ENCODE data around the gene ACTR5. TPM values are rescaled to one million over a fixed set of nuclear protein-coding genes. Genes with fewer than 3 reads are reported as not detected.

The ACTR5 gene
- polyA plus RNA-seq, 3 donors, result 3.1 to 5.0 (median 3.5) TPM

DNA sequence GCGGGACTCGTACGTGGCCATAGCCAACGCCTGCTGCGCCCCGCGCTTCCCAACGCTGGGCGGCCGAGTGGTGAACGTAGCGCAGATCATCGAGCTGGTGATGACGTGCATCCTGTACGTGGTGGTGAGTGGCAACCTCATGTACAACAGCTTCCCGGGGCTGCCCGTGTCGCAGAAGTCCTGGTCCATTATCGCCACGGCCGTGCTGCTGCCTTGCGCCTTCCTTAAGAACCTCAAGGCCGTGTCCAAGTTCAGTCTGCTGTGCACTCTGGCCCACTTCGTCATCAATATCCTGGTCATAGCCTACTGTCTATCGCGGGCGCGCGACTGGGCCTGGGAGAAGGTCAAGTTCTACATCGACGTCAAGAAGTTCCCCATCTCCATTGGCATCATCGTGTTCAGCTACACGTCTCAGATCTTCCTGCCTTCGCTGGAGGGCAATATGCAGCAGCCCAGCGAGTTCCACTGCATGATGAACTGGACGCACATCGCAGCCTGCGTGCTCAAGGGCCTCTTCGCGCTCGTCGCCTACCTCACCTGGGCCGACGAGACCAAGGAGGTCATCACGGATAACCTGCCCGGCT lies 20.6 kb upstream of the ACTR5 start:
- H3K27ac ChIP-seq (ENCODE audit: low read depth, low read length), result no peak overlapping the region
- WGBS, 3 donors, result 4 to 8% (median 6%) methylated on average over 46 of the region's 46 CpGs

DNA sequence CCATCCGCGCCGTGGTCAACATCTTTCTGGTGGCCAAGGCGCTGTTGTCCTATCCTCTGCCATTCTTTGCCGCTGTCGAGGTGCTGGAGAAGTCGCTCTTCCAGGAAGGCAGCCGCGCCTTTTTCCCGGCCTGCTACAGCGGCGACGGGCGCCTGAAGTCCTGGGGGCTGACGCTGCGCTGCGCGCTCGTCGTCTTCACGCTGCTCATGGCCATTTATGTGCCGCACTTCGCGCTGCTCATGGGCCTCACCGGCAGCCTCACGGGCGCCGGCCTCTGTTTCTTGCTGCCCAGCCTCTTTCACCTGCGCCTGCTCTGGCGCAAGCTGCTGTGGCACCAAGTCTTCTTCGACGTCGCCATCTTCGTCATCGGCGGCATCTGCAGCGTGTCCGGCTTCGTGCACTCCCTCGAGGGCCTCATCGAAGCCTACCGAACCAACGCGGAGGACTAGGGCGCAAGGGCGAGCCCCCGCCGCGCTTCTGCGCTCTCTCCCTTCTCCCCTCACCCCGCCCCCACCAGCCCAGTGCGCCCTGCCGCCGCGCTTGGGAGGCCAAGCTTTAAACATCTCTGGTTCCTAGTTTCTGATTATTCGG lies 20.0 kb upstream of the ACTR5 start:
- 2 to 5% (median 4%) methylated on average over 54 to 56 of the region's 56 CpGs for WGBS, 3 donors
- no peak overlapping the region for H3K27ac ChIP-seq (ENCODE audit: low read depth, low read length)

DNA sequence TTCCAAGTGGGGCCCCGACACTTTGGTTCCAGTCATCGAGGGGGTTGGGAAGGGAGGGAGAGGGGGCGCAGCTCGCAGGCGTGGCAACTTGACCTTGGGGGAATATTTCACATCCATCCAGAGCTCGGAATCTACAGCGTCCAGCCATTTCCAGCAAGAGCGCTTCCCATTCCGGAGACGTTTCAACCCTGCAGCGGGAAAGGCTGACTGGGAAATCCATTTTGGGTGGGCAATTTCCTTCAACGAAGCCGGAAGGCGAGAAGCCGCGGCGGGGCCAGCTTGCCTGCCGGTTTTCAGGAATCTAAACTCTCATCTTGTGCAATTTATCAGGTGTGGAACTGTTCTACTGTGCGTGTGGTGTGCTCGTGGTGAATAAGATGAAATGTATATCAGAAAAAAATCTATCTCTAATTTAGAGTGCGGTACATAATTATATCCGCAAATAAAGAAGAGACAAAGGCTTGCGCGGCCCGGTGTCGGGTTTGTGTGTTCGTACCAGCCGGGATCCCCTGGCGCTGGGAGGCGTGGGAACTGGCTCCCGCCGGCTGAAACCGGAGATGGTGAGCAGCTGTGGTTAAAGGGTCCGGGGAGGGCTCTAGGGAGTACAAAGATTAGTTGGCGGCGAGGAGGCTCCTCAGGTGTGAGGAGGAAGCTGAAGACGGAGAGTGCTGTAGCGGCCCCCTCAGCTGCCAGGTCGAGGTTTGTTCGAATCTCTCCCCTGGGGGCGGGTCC lies 19.2 kb upstream of the ACTR5 start:
- WGBS, 3 donors, result 2 to 3% (median 2%) methylated on average over 41 of the region's 41 CpGs
- no peak overlapping the region for H3K27ac ChIP-seq (ENCODE audit: low read depth, low read length)

DNA sequence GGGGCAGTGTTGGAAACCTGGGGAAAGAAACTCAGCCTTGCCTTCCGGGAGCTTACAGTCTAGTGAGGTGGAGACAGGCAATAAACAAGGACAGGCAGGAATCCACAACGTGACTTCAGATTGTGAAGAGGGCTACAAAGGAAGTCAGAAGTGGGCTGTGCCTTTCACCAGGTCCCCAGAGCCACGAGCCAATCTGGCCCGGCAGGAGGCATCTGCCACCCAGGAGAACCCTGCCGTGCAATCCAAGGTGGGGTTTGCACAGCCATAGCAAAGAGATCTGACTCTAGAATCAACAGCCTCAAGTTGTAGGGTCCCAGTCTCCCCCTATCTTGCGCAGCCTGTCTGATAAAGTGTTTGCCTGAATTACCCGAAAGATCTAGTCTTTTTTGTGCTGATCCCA lies 18.5 kb upstream of the ACTR5 start:
- 10 to 12% (median 10%) methylated on average over 7 of the region's 7 CpGs for WGBS, 3 donors
- H3K27ac ChIP-seq (ENCODE audit: low read depth, low read length), result no peak overlapping the region

DNA sequence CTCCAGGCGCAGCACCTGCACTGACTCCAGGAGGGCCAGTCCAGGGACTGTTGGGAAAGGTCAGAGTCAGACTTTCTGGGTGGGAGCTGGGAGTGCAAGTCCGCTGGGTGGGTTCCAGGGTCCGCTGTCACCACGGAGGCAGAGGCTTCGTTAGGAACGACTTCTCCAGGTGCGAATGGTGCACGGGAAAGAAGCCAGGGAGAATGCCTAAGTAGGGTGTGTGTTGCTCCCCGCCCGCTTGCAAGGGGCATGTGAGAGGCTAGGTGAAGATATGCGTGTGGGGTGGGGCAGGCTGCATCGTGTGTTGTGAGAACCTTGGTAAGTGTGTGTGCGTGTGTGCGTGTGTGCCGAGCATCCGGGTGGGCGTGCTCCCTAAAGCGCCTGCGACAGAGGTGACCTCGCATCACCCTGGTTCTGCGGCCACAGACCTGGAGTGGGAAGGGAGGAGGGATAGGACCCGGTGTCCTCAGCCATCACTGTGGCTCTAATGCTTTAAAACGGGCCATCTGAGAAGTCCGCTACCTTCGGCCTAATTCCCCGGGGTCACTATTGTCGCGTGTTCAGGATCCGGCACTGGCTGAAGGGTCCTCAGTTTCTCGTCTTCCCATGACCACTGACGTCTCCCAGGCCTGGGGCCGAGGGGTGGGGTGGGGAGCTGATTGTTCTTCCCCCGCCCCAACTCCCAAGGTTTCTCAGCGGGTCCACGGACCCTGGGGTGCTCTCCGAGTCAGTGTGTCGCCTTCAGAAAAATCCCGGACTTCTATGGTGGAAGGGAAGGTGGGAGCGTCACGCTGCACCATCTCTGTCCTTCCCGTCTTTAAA lies 17.9 kb upstream of the ACTR5 start:
- 4 to 5% (median 5%) methylated on average over 41 of the region's 41 CpGs for WGBS, 3 donors
- no peak overlapping the region for H3K27ac ChIP-seq (ENCODE audit: low read depth, low read length)

DNA sequence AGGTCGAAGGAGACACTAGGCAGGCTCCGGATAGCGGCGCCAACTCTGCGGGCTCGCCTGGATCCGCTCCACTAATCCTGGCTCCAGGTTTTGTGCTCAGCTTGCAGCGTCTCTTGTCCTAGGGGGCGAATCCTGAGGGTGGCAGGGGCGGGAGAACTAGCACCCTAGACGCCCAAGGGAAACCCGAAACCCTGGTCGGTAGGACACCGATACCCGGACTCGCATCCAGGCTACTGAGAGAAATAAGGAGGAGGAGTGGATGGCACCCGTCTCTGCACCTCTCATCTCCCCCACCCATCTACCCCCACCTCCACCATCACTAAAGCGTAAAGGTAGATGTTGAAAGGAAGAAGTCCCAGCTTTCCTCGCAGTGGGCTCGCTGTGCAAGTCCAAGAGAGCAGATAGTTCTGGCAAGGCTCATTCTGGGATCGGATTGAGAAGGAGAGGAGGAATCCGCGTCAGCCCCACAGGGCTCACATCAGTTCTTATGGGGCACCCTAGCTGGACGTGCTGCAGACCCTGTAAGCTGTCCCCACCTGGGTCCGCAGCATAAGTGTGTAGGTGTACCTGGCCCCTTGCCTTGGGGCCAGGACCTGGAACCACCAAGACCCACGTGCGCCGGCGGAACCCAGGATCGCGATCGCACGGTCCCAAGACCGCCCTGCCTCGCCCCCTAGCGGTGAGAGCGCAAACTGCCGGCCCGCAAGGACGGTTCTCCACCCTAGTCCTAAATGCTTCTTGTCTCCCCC lies 17.1 kb upstream of the ACTR5 start:
- no peak overlapping the region for H3K27ac ChIP-seq (ENCODE audit: low read depth, low read length)
- 1% methylated on average over 40 of the region's 40 CpGs for WGBS, 3 donors

DNA sequence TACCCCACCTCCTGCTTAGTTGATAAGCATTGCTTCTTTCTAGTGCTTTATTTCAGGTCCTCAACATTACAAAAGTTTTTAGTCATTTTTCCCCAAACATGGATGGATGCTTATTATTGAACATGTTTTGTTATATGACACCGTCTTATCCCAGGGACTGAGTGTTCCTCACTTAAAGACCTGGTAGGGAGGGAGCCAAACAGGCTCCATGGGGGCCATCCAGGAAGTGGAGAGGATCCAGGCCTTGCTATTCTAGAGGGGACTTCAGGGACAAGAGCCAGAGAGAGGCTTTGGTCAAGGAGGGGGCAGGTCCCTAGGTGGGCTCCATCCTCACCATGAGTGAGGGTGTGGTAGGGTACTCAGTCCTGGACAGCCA lies 16.5 kb upstream of the ACTR5 start:
- H3K27ac ChIP-seq (ENCODE audit: low read depth, low read length), result no peak overlapping the region
- whole genome bisulfite sequencing, 3 donors, result 34 to 64% (median 49%) methylated on average over 1 of the region's 1 CpG

DNA sequence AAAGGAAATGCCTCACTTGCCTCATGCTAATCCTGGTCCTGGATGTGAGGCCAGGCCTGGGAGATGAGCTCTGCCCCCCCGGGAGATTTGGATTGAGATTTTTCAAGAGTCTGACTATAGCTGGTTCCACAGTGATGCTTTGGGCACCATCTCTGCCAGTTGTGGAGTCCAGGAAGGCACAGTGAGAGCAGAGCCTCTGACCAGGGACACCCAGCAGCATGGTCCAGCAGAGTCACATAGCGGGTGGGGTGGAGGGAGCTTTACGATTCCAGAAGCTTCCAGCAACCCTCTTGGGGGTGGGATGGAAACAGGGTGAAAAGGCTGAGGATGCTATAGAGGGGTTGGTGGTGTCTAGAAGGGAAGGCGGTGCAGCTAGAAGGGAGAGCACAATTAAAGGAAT lies 15.3 kb upstream of the ACTR5 start:
- WGBS, 3 donors, result 69 to 83% (median 80%) methylated on average over 4 of the region's 4 CpGs

DNA sequence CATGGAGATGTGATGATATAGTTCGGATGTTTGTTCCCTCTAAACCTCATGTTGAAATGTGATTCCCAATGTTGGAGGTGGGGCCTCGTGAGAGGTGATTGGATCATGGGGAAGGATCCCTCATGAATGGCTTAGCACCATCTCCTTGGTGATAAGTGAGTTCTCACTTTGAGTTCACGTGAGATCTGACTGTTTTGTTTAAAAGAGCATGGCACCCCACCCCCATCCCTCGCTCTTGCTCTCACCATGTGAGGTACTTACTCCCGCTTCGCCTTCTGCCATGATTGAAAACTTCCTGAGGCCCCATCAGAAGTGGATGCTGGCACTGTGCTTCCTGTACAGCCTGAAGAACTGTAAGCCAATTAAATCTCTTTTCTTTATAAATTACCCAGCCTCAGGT lies 13.1 kb upstream of the ACTR5 start:
- H3K27ac ChIP-seq (ENCODE audit: low read depth, low read length), result no peak overlapping the region
- 40 to 57% (median 43%) methylated on average over 6 of the region's 6 CpGs for WGBS, 3 donors

More for the DNA sequence above, 15.3 kb upstream of the ACTR5 start:
- H3K27ac ChIP-seq (ENCODE audit: low read depth, low read length), result no peak overlapping the region

DNA sequence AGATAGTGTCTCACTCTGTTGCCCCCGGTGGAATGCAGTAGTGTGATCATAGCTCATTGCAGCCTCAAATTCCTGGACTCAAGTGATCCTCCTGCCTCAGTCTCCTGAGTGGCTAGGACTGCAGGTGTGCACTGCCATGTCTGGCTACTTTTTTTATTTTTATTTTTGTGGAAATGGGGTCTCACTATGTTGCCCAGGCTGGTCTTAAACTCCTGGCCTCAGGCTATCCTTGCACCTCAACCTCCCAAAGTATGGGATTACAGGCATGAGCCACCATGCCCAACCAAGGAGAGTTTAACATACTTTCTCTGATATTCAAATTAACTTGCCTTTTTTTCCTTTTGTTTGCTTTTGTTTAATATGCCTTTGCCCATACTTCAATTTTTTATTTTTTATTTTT lies 10.4 kb upstream of the ACTR5 start:
- H3K27ac ChIP-seq (ENCODE audit: low read depth, low read length), result no peak overlapping the region
- WGBS, 3 donors, result 64 to 83% (median 81%) methylated on average over 1 of the region's 1 CpG

DNA sequence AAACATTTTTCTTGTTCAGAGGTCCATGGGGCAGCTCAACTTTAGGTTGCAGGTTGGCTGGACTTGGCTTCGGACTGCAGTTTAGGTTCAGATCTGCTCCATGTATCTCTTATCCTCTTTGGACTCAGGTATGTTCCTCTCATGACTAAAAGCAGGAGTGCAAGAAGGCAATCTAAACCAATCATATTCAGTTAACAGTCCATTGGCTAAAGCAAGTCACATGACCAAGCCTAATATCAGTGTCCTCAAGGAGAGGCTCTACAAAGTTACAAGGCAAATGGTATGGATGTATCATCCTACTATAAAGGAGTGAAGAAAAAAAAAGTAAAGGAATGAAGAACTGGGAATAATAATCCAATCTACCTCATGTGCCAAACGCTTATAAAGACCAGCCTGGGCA lies 2.5 kb upstream of the ACTR5 start:
- 93 to 96% (median 93%) methylated on average over 2 of the region's 2 CpGs for WGBS, 3 donors
- no peak overlapping the region for H3K27ac ChIP-seq (ENCODE audit: low read depth, low read length)

DNA sequence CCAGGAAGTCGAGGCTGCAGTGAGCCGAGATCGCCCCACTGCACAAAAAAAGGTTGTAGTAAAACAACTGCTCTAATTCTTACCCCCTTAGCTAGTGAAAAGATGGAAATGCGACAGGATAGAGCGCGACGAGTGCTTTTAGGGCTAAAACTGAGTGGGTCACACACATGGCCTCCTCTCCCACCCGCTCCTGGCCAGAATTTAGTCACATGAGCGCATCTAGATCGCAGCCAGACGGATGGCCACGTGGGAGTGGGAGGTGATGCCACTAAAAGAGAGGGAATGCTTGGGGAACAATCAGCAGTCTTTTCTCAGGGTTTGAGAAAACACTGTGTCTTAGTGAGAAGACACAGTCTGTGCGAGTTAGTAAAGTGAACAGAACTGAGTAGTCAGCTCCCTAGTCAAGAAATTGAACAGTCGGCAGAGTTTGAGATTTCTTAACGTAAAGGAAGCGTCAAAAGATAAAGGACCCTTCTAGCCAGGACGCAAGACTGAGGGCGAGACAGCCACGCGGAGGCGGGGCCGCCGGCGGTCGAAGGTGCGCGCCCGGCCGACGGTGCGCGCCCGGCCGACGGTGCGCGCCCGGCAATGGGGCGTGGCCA lies 664 bp upstream of the ACTR5 start:
- WGBS, 3 donors, result 11 to 14% (median 12%) methylated on average over 36 to 39 of the region's 39 CpGs
- no peak overlapping the region for H3K27ac ChIP-seq (ENCODE audit: low read depth, low read length)

DNA sequence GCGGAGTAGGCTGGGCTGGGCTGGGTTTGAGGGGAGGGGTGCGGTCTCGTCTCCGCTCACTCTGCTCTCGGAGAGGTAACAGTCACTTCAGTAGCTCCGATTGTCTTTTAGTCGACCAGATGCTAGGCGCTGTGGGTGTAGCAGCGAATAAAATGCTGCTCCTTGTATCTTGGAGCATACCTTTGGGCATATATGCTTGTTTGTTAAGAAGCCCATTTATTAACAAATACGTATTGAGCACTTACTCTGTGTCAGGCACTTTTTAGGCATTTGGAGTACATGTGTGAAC lies 545 bp downstream of the ACTR5 start:
- H3K27ac ChIP-seq (ENCODE audit: low read depth, low read length), result no peak overlapping the region
- 1 to 3% (median 2%) methylated on average over 10 of the region's 10 CpGs for WGBS, 3 donors

DNA sequence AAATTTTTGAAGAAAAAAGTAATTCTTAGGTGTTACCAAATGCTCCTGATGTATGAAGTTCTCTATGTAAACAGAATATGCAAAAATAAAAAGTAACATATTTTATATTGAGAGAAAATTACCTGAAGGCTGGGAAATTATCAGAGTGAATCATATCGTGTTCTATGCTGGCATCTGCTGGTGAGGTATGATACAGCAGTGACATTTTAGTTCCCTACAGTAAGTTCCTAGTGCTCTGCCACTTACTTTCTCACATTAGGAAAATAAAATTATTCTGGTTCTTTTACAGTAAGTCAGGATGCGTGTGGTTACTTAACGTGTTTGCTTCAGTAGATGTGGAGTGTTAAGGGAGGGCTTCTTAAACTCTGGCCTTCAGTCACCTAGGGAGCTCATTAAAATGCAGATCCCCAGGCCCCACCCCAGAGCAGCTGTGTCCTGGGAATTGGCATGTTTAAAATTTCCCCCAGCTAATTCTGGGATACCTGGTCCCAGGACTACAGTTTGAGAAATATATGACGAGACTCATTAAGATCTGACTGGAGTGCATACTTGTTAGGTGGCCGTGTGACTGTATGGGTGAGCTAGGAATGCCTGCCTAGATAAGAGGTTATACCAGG lies 3.2 kb downstream of the ACTR5 start:
- no peak overlapping the region for H3K27ac ChIP-seq (ENCODE audit: low read depth, low read length)
- WGBS, 3 donors, result 55 to 67% (median 58%) methylated on average over 5 of the region's 5 CpGs

DNA sequence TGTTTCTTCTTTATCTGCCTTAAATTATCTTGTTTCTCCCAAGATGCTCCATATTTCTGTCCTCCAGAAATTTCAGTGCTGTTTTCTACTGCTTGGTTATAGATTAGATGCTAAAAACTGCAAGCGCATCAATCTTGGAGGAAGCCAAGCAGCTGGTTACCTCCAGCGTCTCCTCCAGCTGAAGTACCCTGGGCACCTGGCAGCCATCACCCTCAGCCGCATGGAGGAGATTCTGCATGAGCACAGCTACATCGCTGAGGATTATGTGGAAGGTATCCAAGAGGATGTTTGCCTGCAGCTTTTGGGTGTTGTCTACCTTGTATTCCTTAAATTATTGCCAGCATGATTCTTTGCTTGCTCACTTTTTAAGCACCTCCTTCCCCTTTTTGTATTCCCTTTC lies 3.8 kb downstream of the ACTR5 start:
- H3K27ac ChIP-seq (ENCODE audit: low read depth, low read length), result no peak overlapping the region
- 89 to 91% (median 91%) methylated on average over 4 of the region's 4 CpGs for WGBS, 3 donors

DNA sequence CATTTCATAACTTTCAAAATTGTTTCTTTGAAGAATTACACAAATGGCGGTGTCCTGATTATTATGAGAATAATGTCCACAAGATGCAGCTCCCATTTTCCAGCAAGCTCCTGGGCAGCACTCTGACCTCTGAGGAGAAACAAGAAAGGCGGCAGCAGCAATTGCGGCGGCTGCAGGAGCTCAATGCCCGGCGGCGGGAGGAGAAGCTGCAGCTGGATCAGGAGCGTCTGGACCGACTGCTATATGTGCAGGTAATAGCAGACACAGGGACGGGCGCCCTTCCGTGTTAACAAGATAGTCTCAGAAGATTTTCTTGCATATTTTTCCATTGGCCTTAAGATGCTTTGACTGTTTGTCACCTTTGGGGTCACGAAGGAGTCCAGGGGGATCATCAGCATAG lies 6.7 kb downstream of the ACTR5 start:
- 94 to 98% (median 95%) methylated on average over 13 of the region's 13 CpGs for WGBS, 3 donors

DNA sequence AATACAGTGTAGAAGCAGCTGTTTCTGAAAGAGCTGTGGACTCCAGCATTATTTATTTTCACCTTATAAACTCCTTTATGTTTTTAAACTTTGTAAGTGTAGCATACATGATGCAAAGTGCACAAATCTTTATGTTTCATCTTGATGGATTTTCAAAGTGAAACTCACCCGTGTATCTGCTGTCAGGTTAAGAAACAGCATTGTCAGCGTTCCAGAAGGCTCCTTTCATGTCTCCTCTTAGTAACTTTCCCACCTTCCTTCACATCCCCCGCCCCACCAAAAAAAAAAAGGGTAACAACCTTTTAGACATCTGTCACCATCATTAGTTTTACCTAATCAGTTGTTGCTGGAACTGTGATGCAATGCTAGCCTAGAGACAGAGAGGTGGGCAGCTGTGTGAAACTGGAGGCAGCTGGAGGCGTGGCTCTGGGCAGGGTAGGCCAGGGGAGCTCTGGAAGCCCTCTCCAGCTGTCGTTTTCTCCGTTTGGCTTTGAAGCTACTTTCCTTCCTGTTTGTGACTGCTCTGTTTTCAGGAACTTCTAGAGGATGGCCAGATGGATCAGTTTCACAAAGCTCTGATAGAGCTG lies 7.2 kb downstream of the ACTR5 start:
- 56 to 72% (median 64%) methylated on average over 6 of the region's 6 CpGs for WGBS, 3 donors
- H3K27ac ChIP-seq (ENCODE audit: low read depth, low read length), result no peak overlapping the region

More for the DNA sequence above, 6.7 kb downstream of the ACTR5 start:
- H3K27ac ChIP-seq (ENCODE audit: low read depth, low read length), result no peak overlapping the region
